Measurements from ENCODE around the gene PARD6G.

DNA sequence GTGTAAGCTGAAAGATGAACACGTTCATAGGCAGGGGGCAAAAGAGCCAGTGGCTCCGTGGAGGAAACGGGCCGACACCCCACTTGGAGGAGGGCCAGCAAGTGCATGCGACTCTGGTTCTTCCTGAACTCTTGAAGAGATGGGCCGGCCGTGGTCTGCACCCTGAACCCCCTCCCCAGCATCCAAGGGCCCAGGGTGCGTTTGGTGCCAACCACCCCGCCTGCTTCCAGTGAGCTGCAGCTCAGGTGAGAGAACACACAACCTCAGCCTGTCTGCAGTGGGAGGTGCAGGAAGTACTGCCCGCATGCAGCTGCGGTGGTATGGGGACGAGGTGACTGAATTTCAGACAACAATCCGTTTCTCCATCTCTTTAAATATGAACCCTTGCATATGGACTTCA, 79.4 kb downstream of the PARD6G start:
- TF ChIP-seq, protein P1, sequence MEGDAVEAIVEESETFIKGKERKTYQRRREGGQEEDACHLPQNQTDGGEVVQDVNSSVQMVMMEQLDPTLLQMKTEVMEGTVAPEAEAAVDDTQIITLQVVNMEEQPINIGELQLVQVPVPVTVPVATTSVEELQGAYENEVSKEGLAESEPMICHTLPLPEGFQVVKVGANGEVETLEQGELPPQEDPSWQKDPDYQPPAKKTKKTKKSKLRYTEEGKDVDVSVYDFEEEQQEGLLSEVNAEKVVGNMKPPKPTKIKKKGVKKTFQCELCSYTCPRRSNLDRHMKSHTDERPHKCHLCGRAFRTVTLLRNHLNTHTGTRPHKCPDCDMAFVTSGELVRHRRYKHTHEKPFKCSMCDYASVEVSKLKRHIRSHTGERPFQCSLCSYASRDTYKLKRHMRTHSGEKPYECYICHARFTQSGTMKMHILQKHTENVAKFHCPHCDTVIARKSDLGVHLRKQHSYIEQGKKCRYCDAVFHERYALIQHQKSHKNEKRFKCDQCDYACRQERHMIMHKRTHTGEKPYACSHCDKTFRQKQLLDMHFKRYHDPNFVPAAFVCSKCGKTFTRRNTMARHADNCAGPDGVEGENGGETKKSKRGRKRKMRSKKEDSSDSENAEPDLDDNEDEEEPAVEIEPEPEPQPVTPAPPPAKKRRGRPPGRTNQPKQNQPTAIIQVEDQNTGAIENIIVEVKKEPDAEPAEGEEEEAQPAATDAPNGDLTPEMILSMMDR (conservative IDR thresholded peaks at IDR 0.05), result no peak
- no peak for TF ChIP-seq ZFX (IDR thresholded peaks at IDR 0.05)
